Measurements from ENCODE around the gene TSHR. TPM values are rescaled to one million over a fixed set of nuclear protein-coding genes. Genes with fewer than 3 reads are reported as not detected.

The TSHR gene
- total RNA-seq, 1 donor from 2014 or later, result not detected

DNA sequence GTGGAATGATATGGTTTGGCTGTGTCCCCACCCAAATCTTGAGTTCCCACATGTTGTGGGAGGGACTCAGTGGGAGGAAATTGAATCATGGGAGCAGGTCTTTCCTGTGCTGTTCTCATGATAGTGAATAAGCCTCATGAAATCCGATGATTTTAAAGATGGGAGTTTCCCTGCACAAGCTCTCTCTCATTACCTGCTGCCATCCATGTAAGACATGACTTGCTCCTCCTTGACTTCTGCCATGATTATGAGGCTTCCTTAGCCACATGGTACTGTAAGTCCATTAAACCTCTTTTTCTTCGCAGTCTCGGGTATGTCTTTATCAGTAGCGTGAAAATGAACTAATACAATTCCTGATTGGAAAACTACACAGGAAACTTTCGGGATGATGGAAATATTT lies 100.5 kb downstream of the TSHR start:
- TF ChIP-seq, protein P1, sequence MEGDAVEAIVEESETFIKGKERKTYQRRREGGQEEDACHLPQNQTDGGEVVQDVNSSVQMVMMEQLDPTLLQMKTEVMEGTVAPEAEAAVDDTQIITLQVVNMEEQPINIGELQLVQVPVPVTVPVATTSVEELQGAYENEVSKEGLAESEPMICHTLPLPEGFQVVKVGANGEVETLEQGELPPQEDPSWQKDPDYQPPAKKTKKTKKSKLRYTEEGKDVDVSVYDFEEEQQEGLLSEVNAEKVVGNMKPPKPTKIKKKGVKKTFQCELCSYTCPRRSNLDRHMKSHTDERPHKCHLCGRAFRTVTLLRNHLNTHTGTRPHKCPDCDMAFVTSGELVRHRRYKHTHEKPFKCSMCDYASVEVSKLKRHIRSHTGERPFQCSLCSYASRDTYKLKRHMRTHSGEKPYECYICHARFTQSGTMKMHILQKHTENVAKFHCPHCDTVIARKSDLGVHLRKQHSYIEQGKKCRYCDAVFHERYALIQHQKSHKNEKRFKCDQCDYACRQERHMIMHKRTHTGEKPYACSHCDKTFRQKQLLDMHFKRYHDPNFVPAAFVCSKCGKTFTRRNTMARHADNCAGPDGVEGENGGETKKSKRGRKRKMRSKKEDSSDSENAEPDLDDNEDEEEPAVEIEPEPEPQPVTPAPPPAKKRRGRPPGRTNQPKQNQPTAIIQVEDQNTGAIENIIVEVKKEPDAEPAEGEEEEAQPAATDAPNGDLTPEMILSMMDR (IDR thresholded peaks at IDR 0.05; ENCODE audit: insufficient read depth, low read length, poor library complexity, severe bottlenecking), result no peak
- H3K36me3 ChIP-seq (ENCODE audit: control insufficient read depth, insufficient read depth, low read length), result no peaks in the 10 kb centered on the region
- no peak overlapping the region for H3K4me3 ChIP-seq (ENCODE audit: low read depth, low read length)

DNA sequence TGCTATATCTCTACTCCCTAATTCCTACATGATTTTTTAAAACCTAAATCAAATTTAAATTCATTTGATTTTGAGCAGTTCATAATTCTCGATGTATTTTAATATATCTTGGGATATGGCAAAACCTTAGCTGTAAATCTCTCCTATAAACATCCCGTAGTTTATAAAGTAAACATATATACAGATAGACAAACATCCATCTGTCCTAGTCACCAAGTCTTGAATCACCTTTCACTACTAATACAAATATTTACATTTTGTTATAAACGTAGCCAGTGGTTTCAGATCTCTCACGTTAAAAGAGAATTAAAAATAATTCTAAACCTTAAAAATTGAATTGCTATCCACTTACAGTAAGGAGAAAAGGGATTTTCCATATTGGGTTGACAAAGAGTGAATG lies 107.0 kb downstream of the TSHR start:
- TF ChIP-seq, protein P1 (IDR thresholded peaks at IDR 0.05; ENCODE audit: insufficient read depth, low read length, poor library complexity, severe bottlenecking), result no peak
- H3K4me3 ChIP-seq (ENCODE audit: low read depth, low read length), result no peak overlapping the region
- no peaks in the 10 kb centered on the region for H3K27me3 ChIP-seq (ENCODE audit: control insufficient read depth, insufficient read depth, low read length)
- H3K36me3 ChIP-seq (ENCODE audit: control insufficient read depth, insufficient read depth, low read length), result no peaks in the 10 kb centered on the region
- DNase-seq (ENCODE audit: low read depth), result no peak

More for the DNA sequence above, 100.5 kb downstream of the TSHR start:
- no peak for DNase-seq (ENCODE audit: low read depth)
- no peaks in the 10 kb centered on the region for H3K27me3 ChIP-seq (ENCODE audit: control insufficient read depth, insufficient read depth, low read length)

DNA sequence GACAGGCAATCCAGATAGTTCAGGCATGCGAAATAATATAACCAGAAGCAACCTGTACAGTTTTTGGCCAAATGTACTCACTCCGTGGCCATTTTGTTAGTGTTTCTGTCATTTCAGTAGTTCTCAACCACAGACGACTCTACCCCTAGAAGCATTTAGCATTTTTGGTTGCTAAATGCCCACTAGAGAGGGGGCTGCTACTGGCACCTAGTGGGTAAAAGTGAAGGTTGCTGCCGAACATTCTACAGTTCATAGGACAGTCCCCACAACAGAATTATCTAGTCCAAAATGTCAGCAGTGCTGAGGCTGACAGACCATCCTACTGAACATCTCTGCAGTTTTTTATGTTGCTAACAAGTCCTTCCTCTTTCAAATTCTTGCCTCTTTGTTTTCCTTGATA lies 107.4 kb downstream of the TSHR start:
- TF ChIP-seq, protein P1 (IDR thresholded peaks at IDR 0.05; ENCODE audit: insufficient read depth, low read length, poor library complexity, severe bottlenecking), result peak; percentile 38
- Histone ChIP-seq H3K36me3 (ENCODE audit: control insufficient read depth, insufficient read depth, low read length) (no peaks in the 10 kb centered on the region), H3K27me3 (ENCODE audit: control insufficient read depth, insufficient read depth, low read length) (no peaks in the 10 kb centered on the region), H3K4me3 (ENCODE audit: low read depth, low read length) (no peak overlapping the region)
- DNase-seq (ENCODE audit: low read depth), result no peak

DNA sequence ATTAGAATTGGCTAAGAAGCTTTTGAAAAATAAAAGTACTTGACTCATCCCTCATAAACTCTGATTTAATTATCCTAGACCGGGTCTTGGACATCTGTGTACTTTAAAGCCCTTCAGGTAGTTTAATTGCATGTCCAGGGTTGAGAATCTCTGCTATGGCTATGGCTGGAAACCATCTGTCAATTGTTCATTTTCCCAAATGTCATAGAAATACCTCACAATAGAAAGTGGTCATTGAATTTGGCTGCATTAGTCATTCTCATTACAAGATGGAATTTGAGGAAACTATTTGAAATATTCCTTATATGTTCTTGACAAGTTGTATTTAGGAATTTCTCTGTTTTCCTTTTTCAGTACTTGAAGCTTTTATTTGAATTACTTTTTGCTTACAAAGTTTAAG lies 111.3 kb downstream of the TSHR start:
- TF ChIP-seq, protein P1 (IDR thresholded peaks at IDR 0.05; ENCODE audit: insufficient read depth, low read length, poor library complexity, severe bottlenecking), result no peak
- Histone ChIP-seq H3K27me3 (ENCODE audit: control insufficient read depth, insufficient read depth, low read length) (no peaks in the 10 kb centered on the region), H3K4me3 (ENCODE audit: low read depth, low read length) (no peak overlapping the region), H3K36me3 (ENCODE audit: control insufficient read depth, insufficient read depth, low read length) (no peaks in the 10 kb centered on the region)
- DNase-seq (ENCODE audit: low read depth), result no peak

DNA sequence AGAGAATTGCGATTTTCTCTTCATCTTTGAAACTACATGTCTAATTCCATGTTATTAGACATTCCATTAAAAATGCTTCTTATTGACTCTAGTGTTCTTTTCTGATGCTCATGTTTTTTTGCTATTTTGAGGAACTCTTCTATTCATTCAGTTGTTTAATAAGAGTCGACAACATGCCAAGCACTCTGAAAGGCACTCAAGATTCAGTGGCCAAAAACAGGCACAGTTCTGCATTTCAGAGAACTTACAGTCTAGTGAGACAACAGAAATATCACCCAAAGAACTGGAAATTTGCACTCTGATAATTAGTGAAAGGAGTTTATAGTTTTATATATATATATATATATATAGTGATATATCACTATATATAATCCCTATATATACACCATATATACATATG lies 111.7 kb downstream of the TSHR start:
- no peak overlapping the region for H3K4me3 ChIP-seq (ENCODE audit: low read depth, low read length)
- no peak for DNase-seq (ENCODE audit: low read depth)
- TF ChIP-seq, protein P1 (IDR thresholded peaks at IDR 0.05; ENCODE audit: insufficient read depth, low read length, poor library complexity, severe bottlenecking), result no peak
- H3K27me3 ChIP-seq (ENCODE audit: control insufficient read depth, insufficient read depth, low read length), result no peaks in the 10 kb centered on the region
- H3K36me3 ChIP-seq (ENCODE audit: control insufficient read depth, insufficient read depth, low read length), result no peaks in the 10 kb centered on the region

DNA sequence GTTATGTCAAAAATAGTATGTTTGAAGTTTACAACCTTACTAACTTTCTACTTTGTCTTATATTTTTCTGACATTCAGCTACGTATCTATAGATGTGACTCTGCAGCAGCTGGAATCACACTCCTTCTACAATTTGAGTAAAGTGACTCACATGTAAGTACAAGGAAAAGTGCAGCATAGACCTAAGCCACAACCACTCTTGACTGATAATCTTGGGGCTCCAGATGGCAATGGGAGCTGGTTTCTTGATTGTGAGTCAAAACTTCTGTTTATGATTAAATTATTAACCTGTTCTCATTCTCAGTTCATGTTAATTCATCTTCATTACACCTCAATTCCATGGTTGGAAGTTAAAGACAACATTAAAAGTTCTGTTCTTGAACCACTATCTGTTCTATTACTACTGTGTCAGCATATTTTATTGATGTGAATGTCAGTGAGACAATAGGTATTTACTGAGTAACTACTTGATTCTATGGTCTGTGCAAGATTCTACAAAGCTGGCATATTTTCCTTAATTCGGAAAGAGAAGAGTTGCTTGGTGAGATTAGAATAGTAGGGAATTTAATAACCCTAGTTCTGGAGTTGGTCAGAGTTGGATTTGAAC lies 112.9 kb downstream of the TSHR start:
- TF ChIP-seq, protein P1 (IDR thresholded peaks at IDR 0.05; ENCODE audit: insufficient read depth, low read length, poor library complexity, severe bottlenecking), result no peak
- Histone ChIP-seq H3K4me3 (ENCODE audit: low read depth, low read length) (no peak overlapping the region), H3K27me3 (ENCODE audit: control insufficient read depth, insufficient read depth, low read length) (no peaks in the 10 kb centered on the region), H3K36me3 (ENCODE audit: control insufficient read depth, insufficient read depth, low read length) (no peaks in the 10 kb centered on the region)
- no peak for DNase-seq (ENCODE audit: low read depth)
